Muscle layer of colon (tissue), 2 donors: ENCODE results near the gene ARFRP1.

Experiments used
- H3K27ac ChIP-seq: one replicate; pipeline ENCODE4 v1.7.0; 2013; ENCODE audit warnings: low read depth, mild to moderate bottlenecking, low read length, moderate library complexity
- H3K27me3 ChIP-seq, 2 donors: one replicate each; pipeline ENCODE4 v1.7.0; 2013; ENCODE audit warnings: low read length in 2 of 2, mild to moderate bottlenecking in 2 of 2; ENCODE audit not compliant: insufficient read depth in 2 of 2, control insufficient read depth in 1 of 2
- H3K36me3 ChIP-seq: one replicate; pipeline ENCODE4 v1.7.0; 2013; ENCODE audit warnings: mild to moderate bottlenecking, low read length; ENCODE audit not compliant: insufficient read depth
- H3K4me1 ChIP-seq: one replicate; pipeline ENCODE4 v1.7.0; 2013; ENCODE audit warnings: mild to moderate bottlenecking, low read length; ENCODE audit not compliant: insufficient read depth
- H3K4me3 ChIP-seq, 2 donors: one replicate each; pipeline ENCODE4 v1.7.0; 2013; ENCODE audit warnings: low read length in 2 of 2, low read depth in 1 of 2, mild to moderate bottlenecking in 1 of 2, moderate library complexity in 1 of 2
- H3K9ac ChIP-seq: one replicate; pipeline ENCODE4 v1.7.0; 2013; ENCODE audit warnings: low read length
- H3K9me3 ChIP-seq: one replicate; pipeline ENCODE4 v1.7.0; 2013; ENCODE audit warnings: mild to moderate bottlenecking, low read length
- donor health status: abdominal sarcoma.
- donor health status: Adenocarcinoma of cecum.

Gene ARFRP1

DNA sequence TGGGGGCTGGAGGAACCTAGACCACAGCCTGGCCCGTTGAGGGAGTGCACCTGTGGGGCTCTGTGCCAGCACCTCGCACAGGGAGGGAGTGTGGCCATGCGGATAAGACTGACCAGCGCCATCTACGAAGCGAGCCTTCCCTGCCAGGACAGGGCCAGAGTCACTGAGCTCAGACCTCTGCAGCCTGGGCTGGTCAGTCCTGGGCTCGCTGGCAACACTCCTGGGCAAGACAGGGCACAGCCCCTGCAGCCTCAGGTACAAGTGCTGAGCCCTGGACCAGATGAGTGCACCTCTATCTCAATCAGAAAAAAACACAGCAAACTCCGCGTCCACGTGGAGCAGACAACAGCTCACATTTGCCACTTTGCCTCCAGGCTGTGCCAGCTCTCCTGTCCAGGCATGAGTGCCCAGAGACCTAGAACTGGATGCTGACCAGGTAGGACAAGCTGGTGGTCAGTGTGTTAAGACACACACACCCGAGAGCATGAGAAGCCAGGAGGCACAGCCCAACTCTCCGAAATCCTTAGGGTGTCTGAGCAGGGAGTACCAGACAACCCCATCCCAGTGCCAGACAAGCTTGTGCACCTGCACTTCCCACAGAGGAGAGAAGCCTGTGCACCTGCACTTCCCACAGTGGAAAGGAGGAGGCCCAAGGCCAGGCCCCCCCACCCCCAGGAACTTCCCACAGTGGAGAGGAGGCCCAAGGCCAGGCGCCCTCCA, 4.9 kb downstream of the ARFRP1 start:
- no peak overlapping the region for H3K4me3 ChIP-seq
- H3K27ac ChIP-seq = no peak overlapping the region
- no peak overlapping the region for H3K9ac ChIP-seq
- H3K36me3 ChIP-seq = peaks cover 24% of the 10 kb centered on the region
- peaks cover 13% of the 10 kb centered on the region for H3K4me1 ChIP-seq
- no peaks in the 10 kb centered on the region for H3K9me3 ChIP-seq
- H3K27me3 ChIP-seq = no peaks in the 10 kb centered on the region

- Histone ChIP-seq H3K27ac (no peak overlapping the region), H3K27me3 (no peaks in the 10 kb centered on the region), H3K36me3 (peaks cover 24% of the 10 kb centered on the region)
These were observed 5.6 kb downstream of the ARFRP1 start for GRCh38 chr20:63702036-63702665.

DNA sequence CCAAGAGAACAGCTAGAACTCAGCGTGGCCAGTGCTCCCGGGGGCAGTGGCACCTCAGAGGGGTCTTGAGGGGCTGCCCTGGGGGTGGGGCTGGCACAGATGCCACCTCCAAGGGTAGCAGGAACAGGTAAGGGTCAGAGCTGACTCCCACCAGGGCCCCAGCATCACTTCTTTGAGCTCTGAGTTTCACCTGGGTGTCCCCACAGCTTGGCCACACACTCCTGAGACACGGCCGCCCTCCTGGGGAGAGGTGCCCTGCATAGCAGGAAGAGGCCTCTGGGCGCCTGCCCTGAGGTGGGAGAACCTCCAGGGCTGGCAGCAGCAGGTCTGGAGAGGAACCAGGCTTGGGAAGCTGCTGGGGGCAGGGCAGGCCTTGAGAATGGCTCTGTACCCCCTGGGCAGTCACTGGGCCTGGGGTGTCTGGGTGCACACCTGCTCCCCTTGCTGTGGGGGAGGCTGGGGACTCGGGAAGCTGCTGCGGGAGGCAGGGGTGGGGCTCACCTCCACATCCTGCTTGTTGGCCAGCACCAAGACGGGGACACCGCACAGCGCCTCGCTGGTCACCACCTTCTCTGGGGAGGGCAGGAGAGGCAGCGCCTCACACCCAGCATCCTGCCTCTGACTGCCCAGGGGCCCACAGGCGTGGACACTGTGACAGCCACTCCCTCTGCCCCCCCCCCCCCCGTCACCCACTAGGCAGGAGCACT, 6.3 kb downstream of the ARFRP1 start:
- peaks cover 7% of the 10 kb centered on the region for H3K4me1 ChIP-seq
- peaks cover 23% of the 10 kb centered on the region for H3K36me3 ChIP-seq
- no peak overlapping the region for H3K4me3 ChIP-seq
- no peaks in the 10 kb centered on the region for H3K27me3 ChIP-seq
- no peak overlapping the region for H3K27ac ChIP-seq
- H3K9me3 ChIP-seq = no peaks in the 10 kb centered on the region
- H3K9ac ChIP-seq = no peak overlapping the region

More at GRCh38 chr20:63702036-63702665, 5.6 kb downstream of the ARFRP1 start:
- Histone ChIP-seq H3K9ac (no peak overlapping the region), H3K4me1 (peaks cover 13% of the 10 kb centered on the region), H3K9me3 (no peaks in the 10 kb centered on the region), H3K4me3 (no peak overlapping the region)

DNA sequence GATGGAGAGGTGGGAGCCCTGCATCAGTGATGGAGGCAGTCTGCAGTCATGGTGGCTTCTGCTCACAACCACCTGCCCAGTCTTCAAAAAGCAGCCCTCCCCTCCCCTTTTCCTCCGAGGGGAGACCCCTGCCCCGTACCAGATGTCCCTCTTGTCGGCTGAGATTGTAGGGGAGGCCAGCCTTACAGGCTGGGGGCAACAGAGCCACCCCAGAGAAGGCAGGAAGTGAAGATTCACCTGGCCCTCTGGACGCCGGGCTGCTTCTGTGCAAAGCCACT, 6.8 kb downstream of the ARFRP1 start:
- H3K4me1 ChIP-seq = peaks cover 2% of the 10 kb centered on the region
- H3K9me3 ChIP-seq = no peaks in the 10 kb centered on the region
- no peak overlapping the region for H3K9ac ChIP-seq
- H3K27me3 ChIP-seq = no peaks in the 10 kb centered on the region
- H3K36me3 ChIP-seq = peaks cover 18% of the 10 kb centered on the region
- H3K27ac ChIP-seq = no peak overlapping the region
- H3K4me3 ChIP-seq = no peak overlapping the region

DNA sequence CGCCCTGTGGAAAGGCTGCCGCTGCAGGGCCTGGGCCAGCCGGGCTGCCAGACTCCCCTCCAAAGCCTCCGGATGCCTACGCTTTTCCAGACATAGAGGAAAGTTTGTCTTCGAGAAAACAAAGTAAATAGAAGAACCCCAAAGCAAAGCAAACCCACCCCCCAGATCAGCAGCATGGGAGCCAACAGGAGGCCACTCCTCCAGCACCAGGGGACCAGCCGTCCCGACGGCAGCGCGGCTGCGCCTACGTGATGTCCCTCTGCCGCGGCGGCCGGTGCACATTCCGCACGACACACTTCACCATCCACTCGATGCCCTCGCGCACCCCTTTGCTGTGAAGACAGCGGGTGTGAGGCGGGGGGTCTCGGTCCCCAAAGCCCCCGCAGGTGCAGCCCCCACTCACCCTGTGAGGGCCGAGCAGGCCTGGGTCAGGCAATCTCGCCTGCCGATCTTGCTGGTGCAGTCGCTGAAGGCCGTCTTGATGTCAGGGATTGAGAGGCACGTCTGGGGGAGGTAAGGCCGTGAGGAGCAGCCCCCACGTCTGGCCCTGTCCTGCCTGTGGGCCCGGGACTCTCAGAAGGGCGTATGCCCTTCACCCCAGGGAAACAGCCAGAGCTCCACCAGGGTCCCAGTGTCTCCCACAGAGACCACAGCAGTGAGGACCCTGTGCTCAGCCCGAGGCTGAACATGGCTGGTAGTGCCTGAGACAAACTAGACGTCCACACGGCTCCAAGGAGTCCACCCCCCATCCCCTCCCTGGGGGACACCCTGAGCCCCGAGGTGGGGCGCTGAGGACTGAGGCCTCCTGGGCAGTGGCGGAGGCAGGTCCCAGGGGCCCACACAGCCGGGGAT, 7.4 kb downstream of the ARFRP1 start:
- Histone ChIP-seq H3K4me3 (no peak overlapping the region), H3K9ac (no peak overlapping the region), H3K36me3 (peaks cover 13% of the 10 kb centered on the region), H3K27me3 (no peaks in the 10 kb centered on the region), H3K27ac (no peak overlapping the region), H3K9me3 (no peaks in the 10 kb centered on the region), H3K4me1 (no peaks in the 10 kb centered on the region)

DNA sequence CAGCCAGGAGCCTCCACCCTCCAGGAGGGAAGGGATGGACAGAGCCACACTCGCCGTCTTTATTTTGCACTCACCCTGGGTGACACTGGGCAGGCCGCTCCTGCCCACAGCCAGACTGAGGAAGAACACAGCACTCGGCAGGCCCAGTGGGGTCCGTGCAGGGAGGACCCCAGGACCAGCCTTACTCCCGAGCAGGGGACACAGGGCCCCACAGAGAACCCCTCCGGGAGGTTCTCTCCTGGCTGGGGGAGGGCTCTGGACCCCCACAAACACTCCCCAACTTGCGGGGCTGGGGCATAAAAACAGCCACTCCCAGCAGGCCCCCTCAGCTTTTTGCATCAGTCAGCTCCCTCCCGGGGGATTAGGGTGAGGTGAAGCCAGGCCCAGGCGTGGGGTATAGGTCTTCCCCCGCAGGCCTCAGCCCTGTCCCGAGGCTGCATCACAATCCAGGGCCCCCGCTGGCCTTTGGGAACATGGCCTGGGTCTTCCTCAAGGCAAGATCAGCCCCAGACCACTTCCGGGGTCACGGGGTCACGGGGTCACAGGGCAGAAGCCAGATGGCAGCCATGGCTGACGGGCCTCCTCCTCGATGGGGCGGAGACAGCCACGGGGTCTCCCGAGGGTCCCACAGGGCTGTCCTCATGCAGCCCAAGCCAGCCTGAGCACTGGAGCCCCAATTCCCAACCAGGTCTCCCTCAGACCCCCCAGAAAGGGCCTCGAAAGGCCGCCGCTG, 8.1 kb downstream of the ARFRP1 start:
- H3K36me3 ChIP-seq = peaks cover 12% of the 10 kb centered on the region
- H3K4me3 ChIP-seq = no peak overlapping the region
- no peak overlapping the region for H3K9ac ChIP-seq
- no peaks in the 10 kb centered on the region for H3K27me3 ChIP-seq
- no peaks in the 10 kb centered on the region for H3K4me1 ChIP-seq
- no peaks in the 10 kb centered on the region for H3K9me3 ChIP-seq
- H3K27ac ChIP-seq = no peak overlapping the region

DNA sequence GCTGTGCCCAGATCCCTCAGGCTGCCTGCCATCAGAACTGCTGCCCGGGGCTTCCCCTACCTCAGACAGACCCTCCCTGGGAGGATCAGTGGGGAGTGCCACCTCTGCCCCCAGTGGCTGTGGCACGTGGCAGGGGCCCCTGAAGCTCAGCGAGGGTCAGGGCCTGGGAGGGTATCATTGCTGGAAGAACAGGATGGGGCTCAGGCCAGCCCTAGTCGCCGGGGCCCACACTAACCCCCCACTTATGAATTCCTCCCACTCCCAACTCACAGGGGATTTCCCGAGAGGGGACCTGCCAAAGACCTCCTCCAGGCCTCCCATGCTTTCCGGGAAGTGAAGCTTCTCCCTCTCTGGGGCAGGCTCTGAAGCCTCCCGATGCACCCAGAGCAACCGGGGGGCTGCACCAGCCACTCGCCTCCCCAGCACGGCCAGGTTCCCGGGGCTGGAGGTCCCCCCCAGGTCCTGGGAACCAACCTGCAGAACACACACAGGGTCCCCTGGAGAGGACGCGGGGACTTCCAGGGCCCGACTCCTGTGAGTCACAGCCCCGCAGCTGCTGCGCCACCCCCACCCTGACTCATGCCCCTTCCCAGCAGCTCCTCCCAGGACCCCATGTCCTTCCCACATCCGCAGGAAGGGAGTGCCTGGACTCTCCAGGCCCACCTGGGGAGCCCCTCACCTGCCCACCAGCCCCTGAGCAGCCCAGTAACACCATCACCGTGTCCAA, 8.9 kb downstream of the ARFRP1 start:
- no peaks in the 10 kb centered on the region for H3K4me1 ChIP-seq
- H3K9me3 ChIP-seq = no peaks in the 10 kb centered on the region
- H3K4me3 ChIP-seq = no peak overlapping the region
- no peak overlapping the region for H3K27ac ChIP-seq
- H3K9ac ChIP-seq = no peak overlapping the region
- peaks cover 13% of the 10 kb centered on the region for H3K36me3 ChIP-seq
- H3K27me3 ChIP-seq = no peaks in the 10 kb centered on the region

- Histone ChIP-seq H3K9me3 (no peaks in the 10 kb centered on the region), H3K27me3 (no peaks in the 10 kb centered on the region), H3K9ac (no peak overlapping the region), H3K4me3 (no peak overlapping the region), H3K36me3 (peaks cover 15% of the 10 kb centered on the region), H3K4me1 (no peaks in the 10 kb centered on the region), H3K27ac (no peak overlapping the region)
These were observed 9.8 kb downstream of the ARFRP1 start for GRCh38 chr20:63697868-63698545.

- Histone ChIP-seq H3K9me3 (no peaks in the 10 kb centered on the region), H3K36me3 (peaks cover 15% of the 10 kb centered on the region), H3K4me3 (no peak overlapping the region), H3K27me3 (no peaks in the 10 kb centered on the region), H3K9ac (no peak overlapping the region), H3K4me1 (no peaks in the 10 kb centered on the region), H3K27ac (no peak overlapping the region)
These were observed 10.4 kb downstream of the ARFRP1 start for GRCh38 chr20:63697357-63697867.
